Measurements from ENCODE around the gene LEMD1. TPM values are rescaled to one million over a fixed set of nuclear protein-coding genes. Genes with fewer than 3 reads are reported as not detected.

The LEMD1 gene
- total RNA-seq, 1 experiment from 2014 or later = not detected

DNA sequence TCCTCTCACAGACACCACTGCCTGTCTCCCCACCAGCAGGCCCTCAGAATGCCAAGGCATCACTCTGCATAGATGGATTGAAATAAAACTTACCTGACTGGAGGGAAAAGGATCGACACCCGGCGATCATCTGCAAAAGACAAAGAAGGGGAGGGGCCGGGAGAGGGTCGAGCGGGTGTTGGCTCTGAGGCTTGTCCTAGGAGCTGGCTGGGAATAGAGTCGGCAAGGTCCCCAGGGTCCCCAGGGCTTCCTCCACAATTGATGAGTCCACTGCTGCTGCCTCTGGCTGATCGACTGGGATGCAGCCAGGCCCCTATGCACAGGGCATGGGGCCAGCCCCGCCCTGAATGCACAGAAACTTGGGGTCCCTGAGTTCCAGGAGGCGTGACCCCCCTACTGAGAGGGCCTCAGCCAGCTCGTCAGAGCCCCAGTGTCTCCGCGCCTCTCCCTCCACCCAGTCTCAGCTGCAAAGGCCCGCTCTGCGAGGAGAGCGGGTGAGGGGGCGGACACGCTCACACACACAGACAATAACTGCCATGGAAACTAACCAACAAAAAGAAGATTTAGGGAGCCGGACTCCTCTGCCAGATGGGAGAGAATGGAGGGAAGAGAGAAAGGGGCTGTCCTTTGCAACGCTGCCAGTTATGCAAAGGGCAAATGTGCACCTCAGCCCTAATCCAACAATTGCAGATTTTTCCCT lies 65.3 kb downstream of the LEMD1 start, which contains the start of gene KLHDC8A:
KLHDC8A (minus strand) TSS at position 483 of the 700 bp plus-strand sequence. CDS start 13,318 bp downstream, outside the sequence.
- ChIA-PET POLR2A (ENCODE audit: unreplicated experiment) (interaction anchor here (0.8 kb wide), 1 partner anchor 307 kb away, joined by 13 read pairs; no protein-coding TSS in a partner anchor), CTCF (interaction anchor here (0.6 kb wide), 1 partner anchor 252 kb away, joined by 5 read pairs; no protein-coding TSS in a partner anchor)
- H3K79me2 ChIP-seq (ENCODE audit: low read length) = no peaks in the 10 kb centered on the region
- H4K20me1 ChIP-seq (ENCODE audit: low read length) = no peaks in the 10 kb centered on the region
- no peaks in the 10 kb centered on the region for H3K9me2 ChIP-seq (replicated peaks; ENCODE audit: low read length)
- TF ChIP-seq, protein P1, sequence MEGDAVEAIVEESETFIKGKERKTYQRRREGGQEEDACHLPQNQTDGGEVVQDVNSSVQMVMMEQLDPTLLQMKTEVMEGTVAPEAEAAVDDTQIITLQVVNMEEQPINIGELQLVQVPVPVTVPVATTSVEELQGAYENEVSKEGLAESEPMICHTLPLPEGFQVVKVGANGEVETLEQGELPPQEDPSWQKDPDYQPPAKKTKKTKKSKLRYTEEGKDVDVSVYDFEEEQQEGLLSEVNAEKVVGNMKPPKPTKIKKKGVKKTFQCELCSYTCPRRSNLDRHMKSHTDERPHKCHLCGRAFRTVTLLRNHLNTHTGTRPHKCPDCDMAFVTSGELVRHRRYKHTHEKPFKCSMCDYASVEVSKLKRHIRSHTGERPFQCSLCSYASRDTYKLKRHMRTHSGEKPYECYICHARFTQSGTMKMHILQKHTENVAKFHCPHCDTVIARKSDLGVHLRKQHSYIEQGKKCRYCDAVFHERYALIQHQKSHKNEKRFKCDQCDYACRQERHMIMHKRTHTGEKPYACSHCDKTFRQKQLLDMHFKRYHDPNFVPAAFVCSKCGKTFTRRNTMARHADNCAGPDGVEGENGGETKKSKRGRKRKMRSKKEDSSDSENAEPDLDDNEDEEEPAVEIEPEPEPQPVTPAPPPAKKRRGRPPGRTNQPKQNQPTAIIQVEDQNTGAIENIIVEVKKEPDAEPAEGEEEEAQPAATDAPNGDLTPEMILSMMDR (conservative IDR thresholded peaks at IDR 0.05; ENCODE audit: low read depth, low read length) = no peak
- TF ChIP-seq EZH2phosphoT487 (IDR thresholded peaks at IDR 0.05; ENCODE audit: borderline replicate concordance, low read length) = no peak
- no peak for TF ChIP-seq EZH2 (IDR thresholded peaks at IDR 0.05; ENCODE audit: low read length, unreplicated experiment)
- no peaks in the 10 kb centered on the region for H3K9me3 ChIP-seq (ENCODE audit: low read length)
- no peak within 1 kb of the TSS for H2AFZ ChIP-seq (ENCODE audit: low read length)
- no peak within 1 kb of the TSS for H3K4me2 ChIP-seq (ENCODE audit: low read length)
- BruUV-seq (replicated peaks) = no TSS peak
- DNase-seq (no peak), ATAC-seq (no peak)
- no peak within 1 kb of the TSS for H3K4me3 ChIP-seq (ENCODE audit: low read length)
- H3K9ac ChIP-seq (ENCODE audit: low read length) = no peak within 1 kb of the TSS
- peaks cover 27% of the 10 kb centered on the region for H3K27me3 ChIP-seq (ENCODE audit: low read length)
- no peaks in the 10 kb centered on the region for H3K36me3 ChIP-seq (ENCODE audit: low read depth, low read length)
- H3K4me1 ChIP-seq (ENCODE audit: insufficient read depth, low read length) = peaks cover 18% of the 10 kb centered on the region
- no peak within 1 kb of the TSS for H3K27ac ChIP-seq (ENCODE audit: low read length)
- intact Hi-C loops (cut with micrococcal nuclease) = no loop called here
- H3F3A ChIP-seq (ENCODE audit: low read length, unreplicated experiment) = no peaks in the 10 kb centered on the region

DNA sequence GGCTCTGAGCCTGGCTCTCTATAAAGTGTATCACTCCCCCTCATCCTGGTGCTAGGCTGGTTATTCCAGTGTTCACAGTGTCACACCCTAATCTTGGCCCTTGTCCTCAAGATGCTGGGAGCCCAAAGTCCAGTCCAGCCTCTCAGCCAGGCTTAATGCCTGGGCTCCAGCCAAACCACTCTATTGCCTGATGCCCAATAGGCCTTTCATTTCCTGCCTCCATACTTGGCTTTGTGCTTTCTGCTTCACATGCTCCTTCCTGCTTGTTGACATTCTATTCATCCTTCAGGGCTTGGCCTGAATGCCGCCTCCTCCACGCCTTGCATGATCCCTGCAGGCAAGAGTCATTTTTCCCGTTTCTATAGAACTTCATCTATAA lies 66.8 kb downstream of the LEMD1 start:
- intact Hi-C loops (cut with micrococcal nuclease) = loop anchor here (2.0 kb wide), 1 partner anchor 68 kb away; the partner anchor contains the start of gene LEMD1
- peak overlapping the region; percentile 52 for H3K27ac ChIP-seq (ENCODE audit: low read length)
- no peak overlapping the region for H3K9ac ChIP-seq (ENCODE audit: low read length)
- ChIA-PET CTCF (interaction anchor here (1.3 to 1.8 kb wide), 2 partner anchors 18 to 130 kb away, joined by 13 to 45 read pairs; no protein-coding TSS in a partner anchor), POLR2A (ENCODE audit: unreplicated experiment) (no interaction called here)
- no peaks in the 10 kb centered on the region for H4K20me1 ChIP-seq (ENCODE audit: low read length)
- H3K4me1 ChIP-seq (ENCODE audit: insufficient read depth, low read length) = peaks cover 18% of the 10 kb centered on the region
- TF ChIP-seq EZH2 (IDR thresholded peaks at IDR 0.05; ENCODE audit: low read length, unreplicated experiment) (no peak), EZH2phosphoT487 (IDR thresholded peaks at IDR 0.05; ENCODE audit: borderline replicate concordance, low read length) (no peak)
- TF ChIP-seq, protein P1 (conservative IDR thresholded peaks at IDR 0.05; ENCODE audit: low read depth, low read length) = no peak
- H3K36me3 ChIP-seq (ENCODE audit: low read depth, low read length) = no peaks in the 10 kb centered on the region
- no peak overlapping the region for H2AFZ ChIP-seq (ENCODE audit: low read length)
- H3K79me2 ChIP-seq (ENCODE audit: low read length) = no peaks in the 10 kb centered on the region
- no peak overlapping the region for H3K4me3 ChIP-seq (ENCODE audit: low read length)
- no TSS peak for BruUV-seq (replicated peaks)
- H3K9me2 ChIP-seq (replicated peaks; ENCODE audit: low read length) = no peaks in the 10 kb centered on the region
- peaks cover 14% of the 10 kb centered on the region for H3K27me3 ChIP-seq (ENCODE audit: low read length)
- no peaks in the 10 kb centered on the region for H3F3A ChIP-seq (ENCODE audit: low read length, unreplicated experiment)
- H3K4me2 ChIP-seq (ENCODE audit: low read length) = peak overlapping the region; percentile 23
- H3K9me3 ChIP-seq (ENCODE audit: low read length) = no peaks in the 10 kb centered on the region
- DNase-seq (peak; percentile 87), ATAC-seq (peak; percentile 58)

All from PC-3 (cell line).